Mesothelial cell of epicardium (in vitro differentiated cells): Measurements from ENCODE around the gene MYBPC2. TPM values are rescaled to one million over a fixed set of nuclear protein-coding genes. Genes with fewer than 3 reads are reported as not detected.

ENCODE experiments used
- DNase-seq, 2 experiments: peaks; one replicate each; pipeline ENCODE4 v3.0.0; 2021; ENCODE audit warnings: low spot score in 2 of 2; ENCODE audit not compliant: unreplicated experiment in 2 of 2
- H3K27ac Mint-ChIP-seq: 2 replicates; pipeline ENCODE4 v1.8.0; 2021; ENCODE audit warnings: mixed read lengths
- H3K27me3 Mint-ChIP-seq: 2 replicates; pipeline ENCODE4 v1.8.0; 2021; ENCODE audit warnings: low read depth, mixed read lengths
- H3K36me3 Mint-ChIP-seq: 2 replicates; pipeline ENCODE4 v1.8.0; 2021; ENCODE audit warnings: mixed read lengths
- H3K4me1 Mint-ChIP-seq: 2 replicates; pipeline ENCODE4 v1.8.0; 2021; ENCODE audit warnings: mixed read lengths
- H3K4me3 Mint-ChIP-seq: 2 replicates; pipeline ENCODE4 v1.8.0; 2021; ENCODE audit warnings: mild to moderate bottlenecking, moderate library complexity, mixed read lengths
- H3K9me3 Mint-ChIP-seq: 2 replicates; pipeline ENCODE4 v1.8.0; 2021; ENCODE audit warnings: mixed read lengths
- total RNA-seq: library from RNA; stranded (reverse); gene quantifications from 3 replicates; pipeline ENCODE4 v1.2.1, GENCODE V29; 2021
- TF ChIP-seq, protein P1 (sequence below): fragments of 200-600 bp; sonication (generic); IDR thresholded peaks from one replicate; pipeline ENCODE4 v1.5.0; 2021; ENCODE audit warnings: antibody characterized with exemption; ENCODE audit not compliant: unreplicated experiment

Gene MYBPC2
- total RNA-seq, 1 donor from 2014 or later: 1.2 TPM

- Mint-ChIP-seq H3K27ac (no peak overlapping the region), H3K27me3 (peaks cover 54% of the 10 kb centered on the region), H3K4me1 (peaks cover 13% of the 10 kb centered on the region), H3K4me3 (no peak overlapping the region), H3K36me3 (no peaks in the 10 kb centered on the region), H3K9me3 (no peaks in the 10 kb centered on the region)
- DNase-seq: no peak
- TF ChIP-seq, protein P1, sequence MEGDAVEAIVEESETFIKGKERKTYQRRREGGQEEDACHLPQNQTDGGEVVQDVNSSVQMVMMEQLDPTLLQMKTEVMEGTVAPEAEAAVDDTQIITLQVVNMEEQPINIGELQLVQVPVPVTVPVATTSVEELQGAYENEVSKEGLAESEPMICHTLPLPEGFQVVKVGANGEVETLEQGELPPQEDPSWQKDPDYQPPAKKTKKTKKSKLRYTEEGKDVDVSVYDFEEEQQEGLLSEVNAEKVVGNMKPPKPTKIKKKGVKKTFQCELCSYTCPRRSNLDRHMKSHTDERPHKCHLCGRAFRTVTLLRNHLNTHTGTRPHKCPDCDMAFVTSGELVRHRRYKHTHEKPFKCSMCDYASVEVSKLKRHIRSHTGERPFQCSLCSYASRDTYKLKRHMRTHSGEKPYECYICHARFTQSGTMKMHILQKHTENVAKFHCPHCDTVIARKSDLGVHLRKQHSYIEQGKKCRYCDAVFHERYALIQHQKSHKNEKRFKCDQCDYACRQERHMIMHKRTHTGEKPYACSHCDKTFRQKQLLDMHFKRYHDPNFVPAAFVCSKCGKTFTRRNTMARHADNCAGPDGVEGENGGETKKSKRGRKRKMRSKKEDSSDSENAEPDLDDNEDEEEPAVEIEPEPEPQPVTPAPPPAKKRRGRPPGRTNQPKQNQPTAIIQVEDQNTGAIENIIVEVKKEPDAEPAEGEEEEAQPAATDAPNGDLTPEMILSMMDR: no peak
Measured at GRCh38 chr19:50496189-50497021, 63.7 kb downstream of the MYBPC2 start.

GRCh38 chr19:50497022-50497405, 64.3 kb downstream of the MYBPC2 start:
- H3K27me3 Mint-ChIP-seq: peaks cover 53% of the 10 kb centered on the region
- no peaks in the 10 kb centered on the region for H3K9me3 Mint-ChIP-seq
- TF ChIP-seq, protein P1: no peak
- no peak overlapping the region for H3K27ac Mint-ChIP-seq
- no peaks in the 10 kb centered on the region for H3K36me3 Mint-ChIP-seq
- no peak overlapping the region for H3K4me3 Mint-ChIP-seq
- no peak for DNase-seq
- H3K4me1 Mint-ChIP-seq: peaks cover 7% of the 10 kb centered on the region

GRCh38 chr19:50498219-50499056, 65.7 kb downstream of the MYBPC2 start:
- H3K27ac Mint-ChIP-seq: no peak overlapping the region
- TF ChIP-seq, protein P1: no peak
- H3K36me3 Mint-ChIP-seq: no peaks in the 10 kb centered on the region
- no peak for DNase-seq
- peaks cover 43% of the 10 kb centered on the region for H3K27me3 Mint-ChIP-seq
- H3K9me3 Mint-ChIP-seq: no peaks in the 10 kb centered on the region
- no peak overlapping the region for H3K4me3 Mint-ChIP-seq
- H3K4me1 Mint-ChIP-seq: peaks cover 3% of the 10 kb centered on the region

- Mint-ChIP-seq H3K36me3 (no peaks in the 10 kb centered on the region), H3K9me3 (no peaks in the 10 kb centered on the region), H3K4me1 (peaks cover 3% of the 10 kb centered on the region), H3K27ac (no peak overlapping the region), H3K4me3 (no peak overlapping the region), H3K27me3 (peaks cover 26% of the 10 kb centered on the region)
- DNase-seq: no peak
- TF ChIP-seq, protein P1: peak; percentile 11
Measured at GRCh38 chr19:50500060-50500752, 67.5 kb downstream of the MYBPC2 start.

DNA sequence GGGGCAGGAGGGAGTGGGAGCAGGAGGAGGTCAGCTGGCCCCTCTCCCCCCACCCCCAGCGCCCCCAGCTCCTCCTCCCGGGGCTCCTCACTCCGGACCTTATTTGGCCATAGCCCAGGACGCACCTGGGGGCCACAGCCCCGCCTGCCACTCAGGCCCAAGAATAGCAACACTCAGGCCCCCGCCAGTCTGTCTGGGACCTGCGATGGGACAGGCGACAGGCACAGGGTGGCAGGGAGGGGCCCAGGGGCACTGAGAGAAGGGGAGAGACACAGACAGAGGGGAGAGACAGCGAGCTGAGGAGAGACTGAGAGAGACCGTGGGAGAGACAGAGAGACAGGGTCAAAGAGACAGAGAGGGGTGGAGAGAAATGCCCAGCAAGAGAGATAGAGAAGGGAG, 68.1 kb downstream of the MYBPC2 start:
- Mint-ChIP-seq H3K27ac (no peak overlapping the region), H3K9me3 (no peaks in the 10 kb centered on the region), H3K4me1 (peaks cover 3% of the 10 kb centered on the region), H3K27me3 (peaks cover 21% of the 10 kb centered on the region), H3K36me3 (peaks cover 2% of the 10 kb centered on the region), H3K4me3 (no peak overlapping the region)
- TF ChIP-seq, protein P1: no peak
- no peak for DNase-seq
